ENCODE data around the gene SOX10.

Gene SOX10

DNA sequence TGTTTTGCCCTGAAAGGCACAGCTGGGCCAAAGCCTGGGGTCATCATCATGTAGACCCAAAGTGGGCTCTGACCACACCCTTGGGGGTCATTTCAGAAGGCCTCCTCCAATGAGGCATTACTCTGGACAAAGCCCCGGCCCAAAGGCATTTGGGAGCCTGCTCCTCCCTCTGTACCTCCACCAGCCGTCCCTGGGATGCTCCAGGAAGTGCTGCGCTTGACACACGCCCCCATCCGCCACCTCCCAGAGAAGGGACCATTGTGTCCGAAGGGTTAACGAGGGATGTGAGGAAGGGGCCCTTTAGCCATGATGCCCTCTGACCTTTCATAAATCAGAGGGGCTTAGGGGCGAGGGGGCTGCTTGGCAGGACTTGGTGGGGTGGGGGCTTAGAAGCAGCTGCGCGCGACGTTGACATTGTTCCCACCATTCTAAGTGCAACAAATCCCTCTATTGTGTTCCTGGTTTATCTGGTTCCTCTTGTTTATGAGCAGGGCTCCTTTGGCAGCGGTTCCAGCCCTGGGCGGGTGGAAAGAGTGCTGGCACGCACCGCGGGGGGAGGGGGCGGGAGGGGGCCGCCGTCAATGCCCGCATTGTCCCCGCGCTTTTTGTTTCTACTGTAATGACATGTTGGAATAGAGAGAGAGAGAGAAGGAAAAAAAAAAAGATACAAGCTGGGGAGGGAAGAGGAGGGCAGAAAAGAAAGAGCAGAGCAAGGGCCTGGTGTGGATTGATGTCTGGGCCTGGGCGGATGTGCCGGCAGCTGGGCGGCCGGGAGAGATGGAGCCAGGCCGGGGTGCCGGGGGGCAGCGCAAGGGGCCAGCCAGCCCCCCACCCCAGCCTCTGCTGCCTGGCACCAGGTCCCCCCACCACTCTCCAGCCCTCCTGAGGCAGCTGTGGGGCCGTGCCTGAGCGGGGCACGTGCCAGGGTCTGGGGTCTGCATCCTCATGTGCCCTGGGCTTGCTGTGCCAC, 32.1 kb upstream of the SOX10 start:
- in situ Hi-C loops (cut with MboI; ENCODE audit: low sequenced_read_pairs), result no loop called here

DNA sequence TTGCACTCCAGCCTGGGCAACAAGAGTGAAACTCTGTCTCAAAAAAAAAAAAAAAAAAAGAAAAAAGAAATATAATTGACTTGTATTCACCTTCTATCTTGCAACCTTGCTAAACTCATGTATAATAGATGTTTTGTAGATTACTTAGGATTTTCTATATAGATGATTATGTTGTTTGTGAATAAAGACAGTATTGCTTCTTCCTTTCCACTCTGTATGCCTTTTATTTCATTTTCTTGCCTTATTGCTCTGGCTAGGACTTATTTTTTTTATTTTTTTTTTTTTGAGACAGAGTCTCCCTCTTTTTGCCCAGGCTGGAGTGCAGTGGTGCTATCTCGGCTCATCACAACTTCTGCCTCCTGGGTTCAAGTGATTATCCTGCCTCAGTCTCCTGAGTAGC, 29.7 kb upstream of the SOX10 start:
- in situ Hi-C loops (cut with MboI; ENCODE audit: low sequenced_read_pairs), result no loop called here

DNA sequence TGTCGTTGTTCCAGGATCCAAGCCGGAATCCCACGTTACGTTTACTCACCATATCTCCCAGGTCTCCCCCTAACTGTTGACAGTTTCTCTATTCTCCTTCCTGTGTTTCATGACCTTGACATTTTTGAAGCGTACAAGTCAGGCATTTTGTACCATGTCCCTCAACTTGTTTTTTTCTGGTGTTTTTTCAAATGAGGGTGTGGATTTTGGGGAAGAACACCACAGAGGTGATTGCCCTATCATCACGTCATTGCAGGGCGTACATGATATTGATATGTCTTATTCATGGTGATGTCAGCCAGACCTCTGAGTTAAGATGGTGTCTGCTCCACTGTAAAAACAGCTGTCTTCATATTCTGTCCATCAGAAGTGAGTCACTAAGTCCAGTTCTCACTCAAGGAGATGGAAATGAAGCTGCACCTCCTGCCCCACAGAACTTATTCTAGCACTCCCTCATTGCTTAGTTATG, 28.3 kb upstream of the SOX10 start:
- in situ Hi-C loops (cut with MboI; ENCODE audit: low sequenced_read_pairs), result no loop called here

DNA sequence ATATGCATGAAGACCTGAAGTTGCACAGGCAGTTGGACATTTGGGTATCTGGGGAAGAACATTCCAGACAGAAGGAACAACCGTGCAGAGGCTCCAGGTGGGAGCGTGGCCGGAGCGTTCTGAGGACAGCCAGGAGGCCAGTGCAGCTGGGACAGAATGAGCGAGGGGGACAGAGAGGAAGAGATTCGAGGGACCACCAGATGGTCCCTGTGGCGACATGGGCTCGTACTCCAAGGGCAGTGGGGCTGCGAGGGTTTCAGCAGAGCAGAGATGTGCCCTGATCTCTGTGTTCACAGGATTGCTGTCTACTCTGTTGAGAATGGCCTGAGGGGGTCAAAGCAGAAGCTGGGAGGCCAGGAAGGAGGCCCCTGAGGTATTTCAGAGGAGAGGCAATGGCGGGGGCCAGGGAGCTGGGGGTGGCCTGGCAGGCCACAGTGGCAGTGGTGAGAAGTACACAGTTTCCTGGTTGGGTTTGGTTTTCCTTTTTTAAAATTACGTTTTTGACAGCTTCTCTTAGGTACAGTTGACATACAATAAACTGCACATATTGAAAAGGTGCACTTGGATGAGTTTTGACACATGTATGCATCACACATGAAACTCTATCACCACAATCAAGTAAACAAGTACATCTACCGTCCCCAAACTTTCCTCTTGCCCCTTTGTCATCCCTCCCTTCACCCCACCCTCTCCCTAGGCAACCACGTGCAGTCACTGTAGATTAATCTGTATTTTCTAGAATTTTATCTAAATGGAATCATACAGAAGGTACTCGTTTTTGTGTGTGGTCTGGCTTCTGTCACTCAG, 24.8 kb upstream of the SOX10 start:
- in situ Hi-C loops (cut with MboI; ENCODE audit: low sequenced_read_pairs), result no loop called here

DNA sequence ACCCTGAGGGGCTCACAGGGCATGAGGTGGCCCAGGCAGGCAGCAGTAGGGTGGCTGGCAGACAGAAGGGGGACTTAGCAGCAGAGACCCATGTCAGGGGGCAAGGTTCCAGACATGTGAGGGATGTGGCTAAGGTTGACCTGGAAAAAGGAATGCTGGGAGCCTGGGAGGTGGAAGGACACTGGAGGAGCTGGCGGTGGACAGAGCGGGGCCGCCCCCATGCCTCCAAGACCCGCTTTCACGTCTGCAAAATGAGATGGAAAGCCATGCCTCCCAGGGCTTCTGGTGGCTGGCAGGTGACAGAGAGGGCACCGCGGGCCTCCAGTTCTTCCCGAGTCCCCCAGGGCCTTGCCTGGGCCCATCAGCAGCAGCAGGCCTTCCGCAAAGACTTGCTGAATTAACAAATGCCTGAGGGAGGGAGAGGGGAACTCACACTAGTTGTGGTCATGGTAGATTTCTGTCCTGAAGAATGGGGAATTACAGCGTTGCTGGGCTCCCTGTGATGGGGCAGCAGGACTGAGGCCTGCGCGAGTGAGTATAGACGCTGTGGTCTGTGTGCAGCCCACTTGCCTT, 23.1 kb upstream of the SOX10 start:
- in situ Hi-C loops (cut with MboI; ENCODE audit: low sequenced_read_pairs), result no loop called here

DNA sequence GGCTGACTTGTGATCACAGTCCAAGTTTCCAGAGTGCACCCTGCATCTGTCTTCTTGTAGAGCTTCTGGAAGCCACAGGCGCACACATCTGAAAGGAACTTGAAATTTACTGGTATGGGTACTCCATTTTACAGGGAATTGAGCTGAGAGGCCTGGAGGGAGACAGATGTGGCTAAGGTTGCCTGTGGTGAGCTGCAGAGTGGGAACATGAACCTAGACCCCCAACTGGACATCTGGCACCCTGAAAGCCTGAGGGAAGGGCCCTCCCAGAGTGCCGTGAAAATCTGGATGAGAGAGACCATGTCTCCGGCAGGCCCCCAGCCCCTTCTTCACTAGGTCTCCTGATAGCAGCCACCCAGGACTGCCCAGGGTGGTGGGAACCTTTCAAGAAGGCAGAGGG, 22.6 kb upstream of the SOX10 start:
- in situ Hi-C loops (cut with MboI; ENCODE audit: low sequenced_read_pairs), result no loop called here

DNA sequence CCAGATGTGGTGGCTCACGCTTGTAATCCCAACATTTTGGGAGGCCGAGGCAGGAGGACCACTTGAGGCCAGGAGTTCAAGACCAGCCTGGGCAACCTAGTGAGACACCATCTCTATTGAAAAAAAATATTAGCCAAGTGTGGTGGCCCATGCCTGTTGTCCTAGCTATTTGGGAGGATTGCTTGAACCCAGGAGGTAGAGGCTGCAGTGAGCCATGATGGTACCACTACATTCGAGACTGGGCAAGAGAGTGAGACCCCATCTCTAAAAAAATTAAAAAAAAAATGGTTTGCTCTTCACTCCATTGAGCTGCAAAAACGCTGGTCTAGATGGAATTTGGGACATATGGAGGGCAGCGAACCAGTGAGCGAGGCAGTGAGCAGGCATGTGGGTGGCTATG, 21.6 kb upstream of the SOX10 start:
- in situ Hi-C loops (cut with MboI; ENCODE audit: low sequenced_read_pairs), result no loop called here

DNA sequence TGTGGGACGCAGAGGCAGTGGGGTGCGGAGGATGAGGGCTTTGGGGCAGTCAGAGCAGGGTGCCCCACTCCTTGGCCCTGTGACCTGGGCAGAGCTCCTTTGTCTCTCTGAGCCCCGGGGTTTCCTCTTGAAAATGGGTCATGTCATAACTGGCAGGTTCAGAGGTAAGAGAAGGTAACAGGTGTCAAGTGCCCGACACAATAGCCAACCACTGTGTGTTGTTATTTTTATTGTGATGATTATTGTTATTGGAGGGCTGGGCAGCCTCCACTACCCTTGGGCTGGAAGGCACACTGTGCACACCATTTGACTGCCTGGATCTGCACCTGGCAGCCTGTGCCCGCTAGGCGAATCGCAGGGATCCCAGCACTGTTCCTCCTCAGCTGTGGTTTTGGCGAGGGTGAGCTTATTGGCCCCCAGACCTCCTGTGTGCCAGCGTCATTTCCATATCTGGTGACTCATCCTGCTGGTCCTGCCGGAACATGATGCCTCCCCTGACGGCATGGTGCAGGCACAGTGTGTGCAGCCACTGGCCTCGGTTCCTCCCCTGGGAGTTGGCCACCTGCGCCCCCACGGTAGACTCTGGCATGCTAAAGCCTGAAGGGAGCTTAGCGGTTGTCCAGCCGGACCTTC, 15.4 kb upstream of the SOX10 start:
- in situ Hi-C loops (cut with MboI; ENCODE audit: low sequenced_read_pairs), result no loop called here

DNA sequence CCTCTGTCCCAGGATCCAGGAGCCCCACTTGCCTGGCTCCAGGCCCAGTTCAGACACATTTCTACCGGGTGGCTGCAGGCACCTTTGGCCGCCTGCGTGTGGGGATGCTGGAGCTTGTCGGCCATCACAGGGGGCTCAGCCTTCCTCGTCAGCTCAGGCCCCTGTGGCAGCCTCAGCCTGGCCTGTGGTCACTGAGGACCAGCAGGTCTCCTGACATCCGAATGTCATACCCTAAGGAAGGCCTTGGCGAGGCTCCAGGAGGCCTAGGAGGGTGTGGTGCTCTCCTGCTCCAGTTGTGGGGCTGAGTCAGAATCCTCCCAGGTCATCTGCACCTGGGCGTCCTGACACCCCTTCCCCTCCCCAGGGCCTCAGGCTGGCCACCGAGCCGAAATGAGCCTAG, 14.9 kb upstream of the SOX10 start:
- in situ Hi-C loops (cut with MboI; ENCODE audit: low sequenced_read_pairs), result no loop called here

DNA sequence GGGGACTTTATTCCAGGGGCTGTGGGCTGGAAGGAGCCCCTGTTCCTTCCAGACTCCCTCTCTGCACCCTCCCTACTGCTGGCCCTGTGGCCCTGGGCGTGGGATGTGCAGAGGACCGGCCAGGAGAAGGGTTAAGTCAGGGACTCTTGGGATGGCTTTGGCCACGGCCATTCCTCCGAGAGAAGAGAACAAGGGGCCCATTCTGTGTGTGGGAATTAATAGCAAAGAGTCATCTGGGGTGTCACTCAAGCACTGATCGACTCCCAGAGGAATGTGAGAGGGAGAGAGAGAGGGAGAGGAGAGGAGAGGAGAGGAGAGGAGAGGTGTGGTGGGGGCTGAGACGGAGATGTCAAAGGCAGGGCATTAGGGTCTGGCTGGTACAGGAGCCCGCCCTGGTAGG, 14.2 kb upstream of the SOX10 start:
- in situ Hi-C loops (cut with MboI; ENCODE audit: low sequenced_read_pairs), result no loop called here

DNA sequence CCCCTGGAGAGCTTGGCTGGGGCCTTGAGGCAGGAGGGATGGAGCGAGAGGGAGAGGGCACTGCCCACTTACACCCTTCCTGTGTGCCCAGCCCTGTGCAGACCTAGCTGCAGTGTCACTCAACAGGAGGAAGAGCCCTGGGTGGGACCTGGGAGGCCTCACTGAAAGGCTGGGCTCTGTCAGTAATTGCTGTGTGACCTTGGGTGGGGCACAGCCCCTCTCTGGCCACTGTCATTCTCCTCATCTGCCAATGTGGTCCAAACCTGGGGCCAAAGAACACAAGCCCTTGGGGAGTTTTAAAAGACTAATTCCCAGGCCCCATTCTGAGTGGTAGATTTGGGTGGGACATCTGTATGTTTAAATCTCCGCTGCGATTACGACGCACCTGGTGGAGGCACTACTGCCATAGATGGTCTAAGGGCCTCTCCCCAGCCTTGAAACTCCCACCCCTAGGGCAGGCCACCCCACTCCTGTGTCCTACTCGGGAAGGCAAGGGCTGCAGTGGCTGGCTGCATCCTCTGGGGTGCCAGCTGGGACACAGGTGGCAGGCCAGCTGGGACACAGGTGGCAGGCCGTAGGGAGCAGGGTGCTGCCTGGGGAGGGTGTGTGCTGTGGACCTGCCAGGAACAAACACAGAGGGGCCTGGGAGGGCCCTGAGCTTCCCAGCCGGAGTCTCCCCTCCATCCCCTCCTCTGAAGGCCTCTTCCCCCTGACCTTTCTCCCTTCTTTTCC, 12.3 kb upstream of the SOX10 start:
- in situ Hi-C loops (cut with MboI; ENCODE audit: low sequenced_read_pairs), result no loop called here

DNA sequence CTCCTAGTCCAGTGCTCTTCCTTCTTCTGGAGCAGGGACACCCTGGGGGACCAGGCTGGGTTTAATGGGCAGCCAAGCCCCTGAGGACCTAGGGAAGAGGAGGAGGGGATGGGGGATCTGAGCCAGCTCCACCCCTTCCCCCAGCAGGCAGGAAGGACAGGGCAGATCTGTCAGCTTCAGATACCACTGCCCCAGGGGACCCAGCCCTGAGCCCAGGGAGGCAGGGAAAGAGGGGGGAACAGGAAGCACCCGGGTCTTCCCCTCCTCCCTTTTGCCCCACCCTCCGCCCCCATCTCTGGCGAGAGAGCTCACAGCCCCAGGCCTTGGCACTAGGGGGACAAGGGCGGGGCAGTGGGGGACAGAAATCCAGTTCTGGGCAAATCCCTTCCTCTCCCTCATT, 11.7 kb upstream of the SOX10 start:
- in situ Hi-C loops (cut with MboI; ENCODE audit: low sequenced_read_pairs), result no loop called here

DNA sequence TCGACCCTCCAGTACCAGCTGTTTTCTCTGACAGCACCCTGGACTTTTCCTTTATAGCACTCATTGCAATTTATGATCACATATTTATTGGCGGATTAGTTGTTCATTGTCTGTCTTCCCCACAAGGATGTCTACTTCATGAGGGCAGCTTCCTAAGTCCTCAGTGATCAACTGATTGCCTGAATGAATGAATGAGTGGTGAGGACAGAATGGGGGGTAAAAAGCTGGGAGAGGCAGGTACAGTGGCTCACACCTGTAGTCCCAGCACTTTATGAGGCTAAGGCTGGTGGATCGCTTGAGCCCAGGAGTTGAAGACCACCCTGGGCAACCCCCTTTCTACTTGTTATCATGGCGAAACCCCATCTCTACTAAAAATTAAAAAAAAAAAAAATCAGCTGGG, 11.1 kb upstream of the SOX10 start:
- in situ Hi-C loops (cut with MboI; ENCODE audit: low sequenced_read_pairs), result no loop called here

DNA sequence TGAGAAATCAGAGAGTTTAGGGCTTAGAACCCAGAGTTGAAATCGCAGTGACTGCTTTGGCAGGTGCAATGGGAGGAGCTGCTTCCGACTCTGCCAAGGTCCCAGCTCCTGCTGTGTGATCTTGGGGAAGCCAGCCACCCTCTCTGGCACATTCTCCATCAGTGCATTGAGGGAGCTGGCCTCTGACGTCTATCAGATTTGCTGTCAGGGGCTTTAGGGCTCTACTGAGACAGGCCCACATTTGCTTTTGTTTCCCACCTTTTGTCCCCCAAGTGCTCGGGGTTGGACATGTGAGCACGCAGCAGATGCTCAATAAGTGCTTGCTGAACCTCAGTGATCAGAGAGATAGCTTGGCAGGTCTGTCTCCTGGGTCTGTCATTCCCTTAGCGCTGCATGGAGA, 10.6 kb upstream of the SOX10 start:
- in situ Hi-C loops (cut with MboI; ENCODE audit: low sequenced_read_pairs), result no loop called here

DNA sequence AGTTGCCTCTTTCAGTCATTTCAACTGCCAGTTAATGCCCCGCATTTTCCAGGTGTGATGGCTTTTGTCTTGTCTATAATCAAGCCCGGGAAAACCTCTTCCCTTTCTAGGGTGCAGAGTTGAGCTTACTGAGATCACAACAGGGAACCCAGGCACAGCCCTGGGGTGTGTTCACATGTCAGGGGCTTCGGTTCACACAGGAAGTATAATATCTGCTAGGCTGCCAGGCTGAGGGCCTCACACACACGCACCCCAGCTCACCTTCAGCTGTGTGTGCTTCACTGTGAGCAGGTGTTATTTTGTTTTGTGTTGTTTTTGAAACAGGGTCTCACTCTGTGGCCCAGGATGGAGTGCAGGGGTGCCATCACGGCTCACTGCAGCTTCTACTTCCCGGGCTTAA, 9.7 kb upstream of the SOX10 start:
- in situ Hi-C loops (cut with MboI; ENCODE audit: low sequenced_read_pairs), result no loop called here

DNA sequence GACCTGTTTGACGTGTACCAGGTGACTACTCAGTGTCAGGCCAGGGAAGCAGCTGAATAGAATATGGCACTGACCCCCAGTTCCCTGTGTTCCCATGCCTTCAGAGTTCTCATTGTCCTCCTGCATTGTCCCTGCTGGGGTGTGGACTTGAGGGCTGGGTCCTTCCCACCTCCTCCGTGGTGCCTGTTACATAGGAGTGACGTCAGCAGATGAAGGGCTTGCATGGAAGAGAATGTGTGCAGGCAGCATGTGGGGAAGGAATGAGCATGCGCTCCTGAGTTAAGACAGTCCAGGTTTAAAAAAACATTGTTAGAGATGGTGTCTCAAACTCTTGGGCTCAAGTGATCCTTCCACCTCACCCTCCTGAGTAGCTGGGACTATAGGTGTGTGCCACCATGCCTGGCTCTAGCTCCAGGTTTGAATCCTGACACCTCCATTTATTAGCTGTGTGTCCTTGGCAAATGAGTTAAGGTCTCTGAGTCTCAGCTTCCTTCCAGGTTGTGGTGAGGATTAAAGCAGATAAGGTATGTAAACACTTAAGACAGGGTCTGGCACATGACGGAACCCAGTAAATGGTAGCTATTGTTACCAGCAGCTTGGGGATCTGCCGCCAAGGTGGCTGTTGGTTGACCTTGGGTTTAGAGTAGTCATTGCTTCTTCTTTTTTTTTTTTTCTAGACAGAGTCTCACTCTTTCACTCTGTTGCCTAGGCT, 7.5 kb upstream of the SOX10 start:
- in situ Hi-C loops (cut with MboI; ENCODE audit: low sequenced_read_pairs), result no loop called here

DNA sequence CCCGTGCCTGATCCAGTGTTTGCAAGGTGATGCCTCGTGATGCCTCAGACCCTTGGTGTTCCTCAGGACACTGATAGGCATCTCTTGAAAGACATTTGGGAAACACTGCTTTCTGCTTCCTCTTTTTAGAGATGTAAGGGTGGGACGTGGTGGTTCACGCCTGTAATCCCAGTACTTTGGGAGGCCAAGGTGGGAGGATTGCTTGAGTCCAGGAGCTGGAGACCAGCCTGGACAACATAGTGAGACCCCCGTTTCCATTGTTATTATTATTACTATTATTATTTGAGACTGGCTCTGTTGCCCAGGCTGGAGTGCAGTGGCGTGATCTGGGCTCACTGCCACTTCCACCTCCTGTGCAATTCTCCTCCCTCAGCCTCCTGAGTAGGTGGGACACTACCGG, 6.5 kb upstream of the SOX10 start:
- in situ Hi-C loops (cut with MboI; ENCODE audit: low sequenced_read_pairs), result no loop called here

DNA sequence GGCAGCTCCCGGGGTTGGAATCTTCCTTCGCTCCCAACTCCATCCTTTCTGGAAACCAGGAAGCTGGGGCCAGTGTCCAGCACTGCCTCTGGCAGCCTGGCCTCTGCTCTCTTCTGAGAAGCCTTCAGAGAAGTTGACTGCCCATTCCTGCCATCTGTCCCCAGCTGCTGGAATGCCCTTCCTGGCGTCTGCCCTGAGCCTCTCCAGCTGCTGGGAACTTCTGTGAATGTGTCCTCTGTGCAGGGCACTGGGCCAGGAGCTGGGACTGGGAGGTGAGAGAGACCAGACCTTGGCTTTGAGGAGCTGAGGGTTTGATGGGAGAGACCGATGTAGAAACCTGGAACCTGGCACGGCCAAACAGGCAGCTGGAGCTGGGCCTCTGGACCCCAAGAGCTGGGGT, 5.9 kb upstream of the SOX10 start:
- in situ Hi-C loops (cut with MboI; ENCODE audit: low sequenced_read_pairs), result no loop called here

DNA sequence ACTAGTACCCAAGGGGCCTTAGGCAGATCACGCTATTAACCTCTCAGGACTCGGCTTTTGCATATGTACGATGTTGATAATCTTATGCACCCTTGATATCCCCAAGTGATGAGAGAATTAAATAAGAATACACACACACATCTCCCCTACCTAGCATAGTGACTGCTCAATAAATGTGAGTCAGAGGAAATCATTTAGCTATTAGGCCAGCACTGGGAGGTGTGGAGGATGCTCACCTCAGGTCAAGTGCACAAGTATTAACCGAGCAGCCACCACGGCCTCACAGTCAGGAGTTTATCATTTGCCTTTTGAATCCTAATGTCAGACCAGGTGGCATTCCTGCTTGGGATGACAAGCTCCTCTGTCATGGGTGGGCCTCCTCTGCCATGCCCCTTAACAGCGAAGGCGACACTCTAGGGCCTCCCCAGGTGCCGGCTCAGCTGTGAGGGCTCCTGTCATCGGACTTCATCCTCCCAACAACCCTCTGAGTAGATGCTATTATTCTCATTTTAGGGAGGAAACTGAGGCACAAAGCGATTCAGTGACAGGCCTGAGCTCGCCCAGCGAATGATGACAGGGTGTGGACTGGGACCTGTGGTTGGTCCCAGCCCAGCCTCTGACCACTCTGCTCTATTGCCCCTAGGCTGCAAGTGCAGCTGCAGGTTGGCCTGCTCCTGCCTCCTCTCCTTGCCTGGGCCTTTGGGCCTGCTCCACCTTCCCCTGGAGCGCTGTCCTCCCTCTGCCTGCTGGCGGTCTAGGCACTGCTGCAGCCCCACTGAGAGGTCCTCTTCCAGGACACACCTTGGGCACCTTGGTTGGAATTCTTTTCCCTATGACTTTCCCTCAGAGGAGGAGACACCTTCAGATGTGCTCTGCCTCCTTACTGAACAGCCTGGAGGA, 5.0 kb upstream of the SOX10 start:
- in situ Hi-C loops (cut with MboI; ENCODE audit: low sequenced_read_pairs), result no loop called here
